Measurements from ENCODE around the gene UGT1A8.

GRCh38 chr2:233712611-233713261 is 95.3 kb downstream of the UGT1A8 start, which contains the start of gene UGT1A5:
- TF ChIP-seq EZH2phosphoT487 (IDR thresholded peaks at IDR 0.05; ENCODE audit: insufficient read depth, low read depth): no peak
- no peak for TF ChIP-seq EZH2 (IDR thresholded peaks at IDR 0.05; ENCODE audit: insufficient read depth, poor library complexity, severe bottlenecking)

Measured in GM23248 (cell line).